Astrocyte (in vitro differentiated cells and primary cell): ENCODE results near the gene CD44. TPM values are rescaled to one million over a fixed set of nuclear protein-coding genes. Genes with fewer than 3 reads are reported as not detected.
A peak's percentile ranks its signal among the peaks of the same experiment; 100 is the strongest.

Experiments
- DNase-seq: peaks from one replicate; pipeline ENCODE4 v3.0.0-alpha.2; 2010; ENCODE audit warnings: low read depth
- FAIRE-seq: peaks from 2 replicates; lab custom pipeline; 2011; peaks lifted over from hg19 to GRCh38; lab: Jason Lieb, UNC
- H2AFZ ChIP-seq: 2 replicates; pipeline ENCODE4 v1.6.0; 2012; ENCODE audit warnings: low read depth, low read length, inconsistent platforms
- H3K27ac ChIP-seq: 2 replicates; pipeline ENCODE4 v1.5.1; 2011; ENCODE audit warnings: low read depth, low read length, inconsistent platforms
- H3K27me3 ChIP-seq: 2 replicates; pipeline ENCODE4 v1.6.0; 2011; ENCODE audit warnings: low read length, inconsistent platforms; ENCODE audit not compliant: insufficient read depth
- H3K36me3 ChIP-seq: 2 replicates; pipeline ENCODE4 v1.5.1; 2011; ENCODE audit warnings: low read length, inconsistent platforms; ENCODE audit not compliant: insufficient read depth
- H3K4me1 ChIP-seq: 2 replicates; pipeline ENCODE4 v1.5.1; 2011; ENCODE audit warnings: low read length, inconsistent platforms; ENCODE audit not compliant: insufficient read depth
- H3K4me2 ChIP-seq: 2 replicates; pipeline ENCODE4 v1.6.0; 2012; ENCODE audit warnings: low read length, inconsistent platforms
- H3K4me3 ChIP-seq: 2 replicates; pipeline ENCODE4 v1.5.1; 2011; ENCODE audit warnings: low read depth, mild to moderate bottlenecking, low read length, inconsistent platforms; ENCODE audit not compliant: insufficient read depth
- H3K79me2 ChIP-seq: 2 replicates; pipeline ENCODE4 v1.6.0; 2012; ENCODE audit warnings: mild to moderate bottlenecking, low read length, inconsistent platforms; ENCODE audit not compliant: insufficient read depth
- H3K9ac ChIP-seq: 2 replicates; pipeline ENCODE4 v1.6.0; 2012; ENCODE audit warnings: mild to moderate bottlenecking, low read length, inconsistent platforms
- H3K9me3 ChIP-seq: 2 replicates; pipeline ENCODE4 v1.5.1; 2012; ENCODE audit warnings: low read depth, mild to moderate bottlenecking, low read length, inconsistent platforms; ENCODE audit not compliant: insufficient read depth
- H4K20me1 ChIP-seq: 2 replicates; pipeline ENCODE4 v1.6.0; 2012; ENCODE audit warnings: low read length, inconsistent platforms; ENCODE audit not compliant: insufficient read depth
- H3K27ac Mint-ChIP-seq: one replicate; pipeline ENCODE4 v1.8.0; 2021; ENCODE audit warnings: mild to moderate bottlenecking, mixed read lengths; ENCODE audit not compliant: unreplicated experiment
- H3K27me3 Mint-ChIP-seq: one replicate; pipeline ENCODE4 v1.8.0; 2021; ENCODE audit warnings: low read depth, mixed read lengths; ENCODE audit not compliant: unreplicated experiment
- H3K36me3 Mint-ChIP-seq: one replicate; pipeline ENCODE4 v1.8.0; 2021; ENCODE audit warnings: low read depth, mixed read lengths; ENCODE audit not compliant: unreplicated experiment
- H3K4me1 Mint-ChIP-seq: one replicate; pipeline ENCODE4 v1.8.0; 2021; ENCODE audit warnings: low read depth, mixed read lengths; ENCODE audit not compliant: unreplicated experiment
- H3K4me3 Mint-ChIP-seq: one replicate; pipeline ENCODE4 v1.8.0; 2021; ENCODE audit warnings: mild to moderate bottlenecking, moderate library complexity, mixed read lengths; ENCODE audit not compliant: unreplicated experiment
- H3K9me3 Mint-ChIP-seq: one replicate; pipeline ENCODE4 v1.8.0; 2021; ENCODE audit warnings: mild to moderate bottlenecking, mixed read lengths; ENCODE audit not compliant: unreplicated experiment
- CTCF ChIP-seq: IDR thresholded peaks from 2 replicates; pipeline ENCODE4 v1.5.1; 2011; ENCODE audit warnings: low read depth, mild to moderate bottlenecking, inconsistent platforms, low read length, moderate library complexity; ENCODE audit not compliant: insufficient read depth
- EZH2 ChIP-seq: IDR thresholded peaks from 2 replicates; pipeline ENCODE4 v1.6.1; 2012; ENCODE audit warnings: mild to moderate bottlenecking, low read length, inconsistent platforms; ENCODE audit not compliant: insufficient read depth
- total RNA-seq: library from RNA; stranded (reverse); gene quantifications from 2 replicates; pipeline ENCODE4 v1.2.1, GENCODE V29; 2021

The CD44 gene
- total RNA-seq, 1 donor from 2014 or later: 154 TPM

GRCh38 chr11:35247863-35248262 is 108.9 kb downstream of the CD44 start:
- Histone ChIP-seq H3K27ac (no peak overlapping the region), H2AFZ (no peak overlapping the region), H3K36me3 (no peaks in the 10 kb centered on the region), H4K20me1 (no peaks in the 10 kb centered on the region), H3K4me2 (no peak overlapping the region), H3K9ac (no peak overlapping the region), H3K27me3 (no peaks in the 10 kb centered on the region), H3K9me3 (peaks cover 3% of the 10 kb centered on the region), H3K79me2 (no peaks in the 10 kb centered on the region), H3K4me3 (no peak overlapping the region), H3K4me1 (peaks cover 2% of the 10 kb centered on the region)
- FAIRE-seq (no peak), DNase-seq (no peak)
- Mint-ChIP-seq H3K36me3 (no peaks in the 10 kb centered on the region), H3K9me3 (peaks cover 4% of the 10 kb centered on the region), H3K27ac (no peak overlapping the region), H3K27me3 (peaks cover 5% of the 10 kb centered on the region), H3K4me1 (no peaks in the 10 kb centered on the region), H3K4me3 (no peak overlapping the region)
- TF ChIP-seq EZH2 (no peak), CTCF (no peak)

GRCh38 chr11:35248558-35249323 is 109.8 kb downstream of the CD44 start:
- H3K27ac ChIP-seq: no peak overlapping the region
- Mint-ChIP-seq H3K27ac (no peak overlapping the region), H3K36me3 (no peaks in the 10 kb centered on the region), H3K9me3 (peaks cover 4% of the 10 kb centered on the region), H3K27me3 (peaks cover 5% of the 10 kb centered on the region), H3K4me1 (no peaks in the 10 kb centered on the region), H3K4me3 (no peak overlapping the region)
- no peaks in the 10 kb centered on the region for H3K27me3 ChIP-seq
- TF ChIP-seq CTCF: no peak
- no peak for TF ChIP-seq EZH2
- H3K9me3 ChIP-seq: peaks cover 3% of the 10 kb centered on the region
- H4K20me1 ChIP-seq: no peaks in the 10 kb centered on the region
- no peaks in the 10 kb centered on the region for H3K36me3 ChIP-seq
- no peak overlapping the region for H3K4me2 ChIP-seq
- DNase-seq: no peak
- peaks cover 5% of the 10 kb centered on the region for H3K4me1 ChIP-seq
- H2AFZ ChIP-seq: no peak overlapping the region
- no peak overlapping the region for H3K9ac ChIP-seq
- no peak for FAIRE-seq
- H3K79me2 ChIP-seq: no peaks in the 10 kb centered on the region
- H3K4me3 ChIP-seq: no peak overlapping the region

- Histone ChIP-seq H3K27ac (no peak overlapping the region), H3K36me3 (no peaks in the 10 kb centered on the region), H3K9me3 (peaks cover 3% of the 10 kb centered on the region), H3K9ac (no peak overlapping the region), H3K4me1 (peaks cover 5% of the 10 kb centered on the region), H3K4me2 (no peak overlapping the region), H4K20me1 (no peaks in the 10 kb centered on the region), H3K79me2 (no peaks in the 10 kb centered on the region), H2AFZ (no peak overlapping the region), H3K27me3 (no peaks in the 10 kb centered on the region), H3K4me3 (no peak overlapping the region)
- Mint-ChIP-seq H3K4me3 (no peak overlapping the region), H3K9me3 (peaks cover 4% of the 10 kb centered on the region), H3K36me3 (no peaks in the 10 kb centered on the region), H3K4me1 (no peaks in the 10 kb centered on the region), H3K27me3 (peaks cover 11% of the 10 kb centered on the region), H3K27ac (peak overlapping the region; percentile 7)
- no peak for TF ChIP-seq EZH2
- TF ChIP-seq CTCF: no peak
- DNase-seq: no peak
- no peak for FAIRE-seq
These were observed 111.2 kb downstream of the CD44 start for GRCh38 chr11:35250192-35250591.
